Endothelial cell of hepatic sinusoid (primary cell): ENCODE results near the gene GGCX.
"Not testable (repeated sequence)": the region's sequence is repeated elsewhere in the genome, so short reads cannot be mapped to it uniquely, and the experiment has no call there.

ENCODE experiments used
- in situ Hi-C: cut with HindIII; loops from 2 replicates; pipeline ENCODE4 v1.10.0; 2017; ENCODE audit warnings: low sequenced_read_pairs

GGCX gene

DNA sequence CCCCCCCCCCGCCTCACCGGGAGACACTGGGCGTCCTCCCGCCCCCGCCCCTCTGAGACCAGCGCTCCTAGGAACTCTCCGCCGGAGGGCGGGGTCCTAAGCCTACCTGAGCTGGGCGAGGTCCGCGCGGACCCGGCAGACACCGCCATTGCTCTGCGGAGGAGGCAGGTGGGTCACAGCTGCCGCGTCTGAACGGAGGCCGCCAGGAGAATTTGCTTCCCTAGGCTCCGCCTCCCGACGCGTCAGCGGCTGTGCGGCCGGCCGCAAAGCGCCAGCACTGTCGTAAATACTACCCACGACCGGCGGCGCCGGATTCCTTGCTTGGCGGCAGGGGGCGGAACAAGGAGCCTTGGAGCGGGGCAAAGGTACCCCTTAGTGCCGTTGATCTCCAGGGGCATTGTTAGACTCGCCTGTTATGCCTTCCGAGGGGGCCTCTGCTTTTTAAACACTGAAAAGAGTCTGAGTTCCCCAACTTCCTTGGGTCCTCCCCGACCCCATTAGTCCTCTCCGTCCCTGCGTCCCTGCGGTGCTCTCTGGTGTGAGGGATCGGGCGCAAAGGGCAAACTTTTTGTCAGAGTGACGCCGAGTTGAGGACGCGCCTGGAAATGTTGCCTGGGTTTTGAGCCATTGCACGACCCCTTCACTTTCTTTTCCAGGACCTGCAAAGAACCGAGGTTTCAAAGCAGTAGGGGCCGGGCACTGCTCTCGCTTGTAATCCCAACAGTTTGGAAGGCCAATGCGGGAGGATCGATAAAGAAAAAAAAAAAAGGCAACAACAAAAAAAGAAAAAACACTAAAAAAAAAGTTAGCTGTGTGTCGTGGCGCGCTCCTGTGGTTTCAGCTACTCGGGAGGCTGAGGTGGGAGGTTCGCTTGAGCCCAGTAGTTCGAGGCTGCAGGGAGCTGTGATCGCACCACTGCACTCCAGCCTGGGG is at the start of gene GGCX:
TSS of gene GGCX (minus strand) at position 214 of the 933 bp plus-strand sequence. CDS start at position 149, 65 bp downstream.
- in situ Hi-C loops, result no loop called here

DNA sequence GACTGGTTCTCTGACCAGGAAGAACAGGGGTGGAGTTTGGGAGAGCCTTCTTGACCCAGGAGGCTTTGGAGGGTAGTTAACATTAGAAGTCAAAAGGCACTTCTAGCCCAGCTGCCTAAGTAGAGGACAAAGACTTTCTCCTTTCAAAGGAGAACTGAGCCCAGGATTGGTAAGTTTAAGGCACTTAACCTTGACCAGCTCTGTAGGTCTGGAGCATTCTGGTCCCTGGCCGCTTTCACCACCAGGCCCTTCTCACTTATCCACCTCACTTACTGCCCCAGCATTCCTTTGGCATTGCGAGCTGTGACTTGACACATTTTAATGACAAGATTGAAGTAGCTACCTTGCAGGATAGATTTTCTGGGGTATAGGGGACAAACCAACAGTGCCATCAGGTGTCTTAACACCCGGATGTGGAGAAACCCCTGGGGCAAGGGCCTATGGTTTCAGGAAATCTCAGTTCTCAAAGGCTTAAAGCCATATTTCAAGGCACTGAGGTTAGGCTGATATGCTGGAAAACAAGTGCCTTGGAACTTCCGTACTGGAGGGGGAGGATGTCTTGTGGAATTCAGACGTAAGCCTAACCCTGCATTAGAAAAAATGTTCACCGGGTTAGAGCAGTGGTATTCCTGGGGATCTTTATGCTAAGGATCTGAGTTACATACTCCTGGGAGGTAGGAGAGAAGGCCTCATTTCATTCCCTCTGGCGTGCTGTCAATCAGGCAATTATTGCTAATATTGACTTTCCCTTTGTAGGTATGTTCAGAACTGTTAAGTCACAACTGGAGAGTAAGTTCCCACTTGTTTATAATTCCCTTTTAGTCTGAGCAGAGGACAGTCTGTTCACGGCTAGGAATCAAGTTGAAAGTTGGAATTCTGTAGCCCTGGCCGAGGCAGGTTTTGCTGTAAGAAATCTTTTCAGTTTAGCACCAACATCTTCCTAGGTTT is 46.2 kb upstream of the GGCX start:
- in situ Hi-C loops, result no loop called here

DNA sequence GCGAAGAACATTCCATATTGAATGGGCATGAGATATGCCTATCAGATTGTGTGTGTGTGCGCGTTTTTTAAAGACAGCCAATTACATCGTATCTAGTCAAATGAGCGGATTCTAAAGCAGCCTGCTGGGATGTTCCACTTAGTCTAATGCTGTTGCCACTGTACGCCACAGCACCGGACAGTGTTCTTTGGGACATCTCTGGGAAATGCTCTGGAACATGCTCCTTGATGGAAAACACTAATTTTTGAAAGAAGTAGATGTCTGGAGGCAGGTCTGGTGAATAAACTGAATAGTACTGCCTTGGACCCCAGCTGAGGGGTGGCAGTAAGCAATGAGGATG is 44.8 kb upstream of the GGCX start:
- in situ Hi-C loops, result no loop called here

DNA sequence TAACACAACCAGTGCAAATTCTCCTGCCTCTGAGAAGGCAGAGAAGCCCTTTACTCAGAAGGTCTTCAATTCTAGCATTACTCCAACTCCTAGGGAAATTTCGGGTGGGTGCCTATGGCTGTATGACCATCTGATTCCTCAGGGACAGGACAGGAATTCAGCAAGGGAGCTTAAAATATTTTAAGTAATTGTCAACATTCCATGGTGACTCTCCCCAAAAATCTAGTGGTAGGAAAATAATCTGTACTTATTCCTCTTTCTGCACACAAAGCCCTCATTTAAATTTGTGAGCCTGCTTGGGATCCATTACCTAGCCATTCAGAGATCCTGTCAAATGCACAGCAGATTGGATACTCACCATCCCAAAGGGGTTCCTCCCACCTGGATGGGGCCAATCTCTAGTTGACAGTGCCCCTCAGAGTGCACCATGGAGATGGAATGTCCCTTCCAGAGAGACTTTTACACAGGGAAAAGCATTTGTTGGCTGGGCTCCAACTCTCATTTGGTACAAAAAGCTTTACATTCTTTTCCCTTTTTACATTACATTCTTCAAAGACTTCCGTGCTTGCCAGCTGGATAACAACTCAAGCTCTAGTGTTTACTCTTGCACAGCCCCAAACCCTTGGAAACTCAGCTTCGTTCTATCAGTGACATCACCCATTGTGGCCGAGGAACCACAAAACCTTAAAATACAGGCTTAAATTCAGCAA is 44.3 kb upstream of the GGCX start:
- in situ Hi-C loops, result no loop called here

DNA sequence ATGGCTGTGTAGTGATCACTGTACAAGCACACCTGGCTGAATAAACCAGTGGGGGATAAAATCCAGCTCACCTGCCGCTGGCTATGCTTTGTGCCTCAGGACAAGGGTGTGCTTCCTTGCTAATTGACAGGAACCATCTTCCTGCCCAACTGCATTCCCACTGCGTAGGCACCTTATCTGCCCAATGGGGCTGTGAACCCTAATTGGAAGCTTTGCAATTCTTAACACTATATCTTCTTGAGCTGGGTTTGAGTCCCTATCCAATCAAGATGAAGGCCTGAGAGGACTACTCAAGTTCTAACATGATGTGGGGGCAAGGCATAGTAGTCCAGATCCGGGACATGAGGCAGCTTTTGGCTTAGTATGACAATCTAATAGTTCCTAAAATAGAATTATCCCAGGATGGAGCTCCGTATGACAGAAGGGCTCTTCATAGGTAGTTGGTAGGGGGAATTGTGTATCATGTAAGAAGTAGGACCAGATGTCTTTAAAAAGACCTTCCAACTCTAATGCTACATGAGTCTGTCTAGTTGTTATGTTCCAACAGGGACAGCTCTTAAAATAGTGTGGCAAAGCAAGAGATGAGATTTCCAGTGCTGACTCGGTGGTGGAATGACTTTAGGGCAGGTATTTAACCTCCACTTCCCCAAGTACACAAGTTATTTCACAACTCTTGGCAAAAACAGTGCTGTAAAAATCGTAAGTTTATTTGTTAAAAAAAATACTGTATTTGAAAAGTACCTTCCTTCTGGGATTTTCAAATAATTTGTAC is 43.5 kb upstream of the GGCX start:
- in situ Hi-C loops, result no loop called here

DNA sequence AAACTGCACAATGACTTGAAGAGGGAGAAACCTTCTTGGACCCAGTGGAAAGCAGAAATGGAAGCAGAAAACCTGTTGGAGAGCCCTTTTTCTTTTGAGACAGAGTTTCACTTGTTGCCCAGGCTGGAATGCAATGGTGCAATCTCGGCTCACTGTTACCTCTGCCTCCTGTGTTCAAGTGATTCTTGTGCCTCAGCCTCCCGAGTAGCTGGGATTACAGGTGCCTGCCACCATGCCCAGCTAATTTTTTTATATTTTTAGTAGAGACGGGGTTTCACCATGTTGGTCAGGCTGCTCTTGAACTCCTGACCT is 42.8 kb upstream of the GGCX start:
- in situ Hi-C loops, result not testable (repeated sequence)

DNA sequence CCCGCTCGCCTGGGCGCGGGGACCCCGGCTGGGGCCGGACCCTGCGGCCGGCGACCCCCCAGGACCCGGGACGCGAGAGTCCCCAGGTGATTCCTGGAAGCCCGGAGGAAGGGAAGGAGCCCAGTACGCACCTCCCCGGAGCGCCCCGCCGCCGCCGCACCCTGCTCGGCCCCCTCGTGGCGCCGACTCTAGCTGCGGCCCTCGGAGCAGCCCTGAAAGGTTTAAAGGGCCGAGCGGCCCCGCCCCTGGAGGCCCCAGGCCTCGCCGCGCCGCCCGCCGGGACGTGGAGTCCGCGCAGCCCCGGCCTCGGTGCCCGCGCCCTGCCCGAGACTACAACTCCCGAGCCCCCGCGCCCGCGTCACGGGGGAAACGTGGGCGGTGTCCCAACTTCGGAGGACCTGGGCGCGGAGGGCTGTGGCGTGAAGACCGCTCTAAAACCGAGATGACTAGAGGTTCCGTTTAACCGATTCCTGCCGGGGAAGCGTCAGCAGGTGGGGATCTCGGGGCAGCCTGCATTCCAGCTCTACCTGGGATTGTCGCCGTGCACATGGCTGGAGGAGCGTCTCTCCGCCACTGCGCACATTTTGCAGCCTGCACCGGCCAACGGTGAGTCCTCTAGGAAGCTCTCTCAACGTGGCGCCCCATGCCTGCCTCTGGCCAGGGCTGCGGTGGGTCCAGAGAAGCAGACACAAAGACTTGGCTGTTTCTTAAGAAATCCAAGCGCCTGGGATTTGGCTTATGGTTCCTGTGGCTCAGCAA is 41.4 kb upstream of the GGCX start, which contains the start of gene TMEM150A:
TSS of gene TMEM150A (minus strand) at position 223 of the 759 bp plus-strand sequence. CDS start 750 bp downstream, outside the sequence.
- in situ Hi-C loops, result no loop called here

DNA sequence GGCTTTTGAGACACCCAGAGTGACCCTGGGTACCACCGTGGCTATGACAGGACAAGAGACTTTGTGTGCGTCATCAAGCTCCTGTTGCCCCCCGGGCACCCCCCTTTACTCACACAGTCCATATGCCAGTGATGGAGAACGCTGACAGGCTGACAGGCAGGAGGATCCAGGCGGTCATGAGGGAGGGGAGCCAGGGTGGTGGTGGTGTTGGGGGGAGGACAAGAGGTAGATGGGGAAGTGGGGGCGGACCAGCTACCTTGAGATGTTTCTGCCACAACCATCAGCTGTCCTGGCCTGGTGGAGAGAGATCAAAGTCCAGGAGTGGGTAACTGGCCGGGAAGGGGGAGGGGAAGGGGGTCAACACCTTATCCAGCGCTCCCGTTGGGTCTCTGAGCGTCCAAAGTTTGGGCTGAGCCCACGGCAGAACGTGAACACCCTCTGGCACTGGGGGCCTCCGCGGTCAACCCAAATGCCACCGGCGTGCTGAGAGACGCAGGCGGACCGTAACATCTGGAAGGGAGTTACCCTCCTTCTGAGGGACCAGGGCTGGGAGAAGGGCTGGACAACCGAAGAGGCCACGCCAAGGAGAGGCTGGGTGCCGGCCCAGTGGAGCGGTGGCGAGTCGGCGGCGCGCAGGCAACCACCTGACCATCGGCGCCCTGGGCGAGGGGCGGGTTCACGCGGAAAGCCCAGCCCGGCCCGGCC is 40.6 kb upstream of the GGCX start:
- in situ Hi-C loops, result no loop called here

DNA sequence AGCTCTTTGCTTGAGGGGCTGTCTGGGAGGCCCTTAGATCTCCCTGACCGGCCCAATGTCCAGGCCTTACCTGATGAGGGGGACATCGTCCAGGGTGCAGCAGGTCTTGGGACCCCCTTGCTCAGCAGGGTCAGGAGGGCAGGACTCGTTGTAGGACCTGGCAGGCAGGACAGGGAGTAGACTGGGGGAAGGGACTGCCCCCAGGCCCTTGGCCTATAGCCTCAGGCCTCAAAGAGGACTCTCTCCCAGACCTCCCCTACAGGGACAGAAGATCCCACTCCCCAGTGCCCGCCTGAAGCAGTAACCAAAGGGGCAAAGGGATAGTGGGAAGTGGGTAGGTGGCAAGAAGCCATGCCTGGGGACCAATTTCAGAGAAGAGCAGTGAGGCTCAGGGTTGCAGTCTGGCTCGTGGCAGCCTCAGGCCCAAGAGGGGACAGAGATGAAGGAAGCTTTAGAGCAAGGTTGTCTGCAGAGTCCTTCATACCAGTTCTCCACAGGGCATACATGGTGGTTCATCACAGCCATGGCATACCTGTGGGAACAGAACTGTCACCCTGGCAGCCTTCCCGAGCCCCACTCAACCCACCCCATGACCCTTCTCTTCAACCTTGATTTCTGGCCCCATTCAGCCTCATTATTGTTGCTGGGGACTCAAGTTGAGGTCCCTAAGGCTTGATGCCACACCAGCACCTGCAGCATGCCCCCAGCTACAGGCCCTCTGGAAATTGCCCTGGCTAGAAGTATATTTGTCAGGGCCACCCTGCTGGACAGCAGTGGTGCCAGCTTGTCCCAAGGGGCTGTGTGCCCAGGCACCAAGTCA is 39.9 kb upstream of the GGCX start:
- in situ Hi-C loops, result no loop called here

DNA sequence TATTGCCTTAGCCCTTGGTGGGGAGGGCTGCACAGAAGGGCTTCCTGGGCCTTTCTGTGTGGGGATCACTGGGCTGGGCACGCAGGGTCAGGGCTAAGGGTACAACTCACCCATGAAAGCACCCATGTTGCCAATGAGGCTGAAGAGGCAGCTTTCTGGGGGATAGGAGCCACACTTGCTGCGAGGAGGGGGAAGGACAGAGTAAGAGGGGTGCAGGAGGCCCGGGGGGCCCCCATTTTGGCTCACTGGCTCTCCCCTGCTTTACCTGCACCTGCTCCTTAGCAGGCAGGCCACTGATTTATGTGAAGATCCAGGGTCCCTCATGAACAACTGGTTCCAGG is 38.9 kb upstream of the GGCX start:
- in situ Hi-C loops, result no loop called here

DNA sequence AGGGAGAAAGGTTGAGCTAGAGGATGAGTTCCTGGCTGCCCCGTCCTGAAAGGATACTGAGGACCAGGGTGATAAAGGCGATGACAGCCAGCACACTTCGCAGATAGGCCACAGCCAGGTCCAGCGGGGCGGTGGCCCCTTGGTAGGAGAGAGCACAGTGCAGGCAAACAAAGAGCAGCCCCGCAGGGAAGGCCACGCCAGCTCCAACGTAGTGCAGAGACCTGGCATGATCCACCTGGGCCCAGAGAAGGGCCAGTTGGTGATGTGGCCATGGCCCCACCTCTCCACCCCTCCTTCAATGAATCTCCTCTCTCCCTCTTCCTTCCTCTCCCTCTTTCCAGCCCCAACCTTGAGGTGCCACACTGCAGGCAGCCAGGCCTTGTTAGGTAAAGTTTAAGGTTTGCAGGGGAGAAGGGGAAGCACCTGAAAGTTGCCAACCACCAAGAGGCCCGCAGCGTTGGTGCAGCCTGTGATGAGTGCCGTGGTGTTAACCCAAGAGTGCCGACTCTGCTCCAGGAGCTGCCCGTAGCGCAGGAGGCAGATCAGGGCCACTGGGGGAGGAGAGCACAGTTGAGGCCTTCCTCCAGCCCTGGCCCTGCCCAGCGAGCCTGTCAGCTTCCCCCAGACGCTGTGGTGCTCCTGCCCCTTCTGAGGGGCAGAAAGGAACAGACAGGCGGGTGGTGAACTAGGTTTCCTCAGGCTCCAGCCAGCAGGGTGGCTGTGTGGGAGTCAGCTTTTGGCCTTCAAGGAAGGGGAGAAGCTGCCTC is 38.4 kb upstream of the GGCX start:
- in situ Hi-C loops, result no loop called here

DNA sequence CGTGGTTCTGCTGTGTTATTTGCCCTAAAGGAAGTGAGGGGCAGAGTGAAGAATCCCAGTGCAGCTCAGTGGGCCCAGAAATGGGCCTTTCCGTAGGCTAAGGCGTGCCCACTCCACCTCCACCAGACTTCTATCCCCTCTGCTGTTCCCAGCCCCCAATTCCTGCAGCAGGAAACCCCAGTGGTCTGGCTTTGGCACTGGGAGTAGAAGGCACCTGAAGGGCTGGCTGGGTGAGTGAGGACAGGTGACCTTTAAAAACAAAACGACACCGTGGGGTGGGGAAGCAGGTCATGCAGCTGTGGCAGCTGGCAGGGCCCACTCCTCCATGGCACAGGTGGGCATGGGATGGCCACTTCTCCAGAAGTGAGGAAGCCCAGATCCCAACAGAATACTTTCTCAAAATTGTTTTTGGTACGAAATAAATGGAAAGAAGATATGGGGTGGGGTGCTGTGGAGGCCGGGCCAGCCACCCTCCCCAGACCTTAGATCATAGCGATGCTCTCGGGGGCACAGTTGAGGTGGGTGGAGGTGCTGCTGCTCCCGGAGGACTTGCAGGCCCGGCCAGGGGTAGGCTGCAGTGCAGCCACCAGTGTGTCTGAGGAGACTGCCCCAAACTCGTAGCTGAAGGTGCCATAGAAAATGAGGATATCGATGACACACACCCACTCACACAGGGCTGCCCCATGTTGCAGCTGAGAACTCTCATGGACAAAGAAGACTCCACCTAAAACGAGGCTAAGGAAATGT is 37.5 kb upstream of the GGCX start:
- in situ Hi-C loops, result no loop called here

DNA sequence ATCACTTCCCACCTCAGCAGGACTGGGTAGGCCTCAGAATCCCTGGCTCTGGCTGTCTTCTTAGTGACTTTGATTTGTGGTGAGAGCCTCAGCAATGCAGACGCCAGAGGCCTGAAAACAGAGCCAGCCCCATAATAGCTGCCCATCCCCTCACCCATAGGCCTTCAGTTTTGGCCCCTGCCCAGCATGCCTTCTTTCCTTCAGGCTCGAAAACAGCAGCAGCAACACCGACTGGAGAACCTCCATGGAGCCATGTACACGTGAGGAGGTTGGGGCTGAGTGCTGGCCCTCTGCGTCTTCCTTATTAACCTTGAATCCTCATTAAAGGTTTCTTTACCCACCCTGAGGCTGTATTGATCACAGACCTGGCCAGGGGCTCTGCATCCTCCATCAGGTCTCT is 35.9 kb upstream of the GGCX start:
- in situ Hi-C loops, result no loop called here

DNA sequence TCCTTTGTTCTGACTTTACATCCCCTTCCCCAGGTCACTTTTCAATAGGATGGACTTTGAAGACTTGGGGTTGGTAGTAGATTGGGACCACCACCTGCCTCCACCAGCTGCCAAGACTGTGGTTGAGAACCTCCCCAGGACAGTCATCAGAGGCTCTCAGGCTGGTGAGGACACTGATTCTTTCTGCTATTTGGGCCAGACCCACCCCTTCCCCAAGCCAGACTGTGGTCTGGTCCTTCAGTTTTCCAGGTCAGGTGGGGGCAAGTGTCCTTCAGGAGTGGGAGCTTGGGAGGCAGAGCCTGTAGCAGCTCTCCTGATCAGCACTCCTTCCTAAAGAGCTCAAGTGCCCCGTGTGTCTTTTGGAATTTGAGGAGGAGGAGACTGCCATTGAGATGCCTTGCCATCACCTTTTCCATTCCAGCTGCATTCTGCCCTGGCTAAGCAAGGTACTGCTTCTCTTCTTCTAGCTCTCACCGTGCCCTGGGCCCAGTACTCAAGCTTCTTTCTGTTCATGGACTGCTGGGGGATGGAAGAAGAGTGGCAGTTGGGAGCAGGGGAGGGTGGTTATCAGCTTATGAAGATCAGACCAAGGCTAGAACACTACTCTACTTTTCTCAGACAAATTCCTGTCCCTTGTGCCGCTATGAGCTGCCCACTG is 35.3 kb upstream of the GGCX start:
- in situ Hi-C loops, result no loop called here

DNA sequence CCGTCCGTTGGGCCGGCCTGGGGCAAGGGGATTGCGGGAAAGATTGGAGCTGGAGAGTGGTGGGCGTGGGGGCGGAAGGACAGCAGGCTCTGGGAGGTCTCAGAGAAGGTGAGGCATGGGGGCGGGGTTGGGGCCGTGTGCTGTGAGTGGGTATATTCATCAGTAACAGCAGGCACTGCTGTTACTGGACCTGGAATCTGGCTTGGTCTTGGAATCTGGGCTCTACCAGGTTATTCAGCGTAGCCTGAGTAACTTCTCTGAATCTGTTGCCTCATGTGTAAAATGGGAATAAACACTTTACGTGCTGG is 34.7 kb upstream of the GGCX start:
- in situ Hi-C loops, result no loop called here

DNA sequence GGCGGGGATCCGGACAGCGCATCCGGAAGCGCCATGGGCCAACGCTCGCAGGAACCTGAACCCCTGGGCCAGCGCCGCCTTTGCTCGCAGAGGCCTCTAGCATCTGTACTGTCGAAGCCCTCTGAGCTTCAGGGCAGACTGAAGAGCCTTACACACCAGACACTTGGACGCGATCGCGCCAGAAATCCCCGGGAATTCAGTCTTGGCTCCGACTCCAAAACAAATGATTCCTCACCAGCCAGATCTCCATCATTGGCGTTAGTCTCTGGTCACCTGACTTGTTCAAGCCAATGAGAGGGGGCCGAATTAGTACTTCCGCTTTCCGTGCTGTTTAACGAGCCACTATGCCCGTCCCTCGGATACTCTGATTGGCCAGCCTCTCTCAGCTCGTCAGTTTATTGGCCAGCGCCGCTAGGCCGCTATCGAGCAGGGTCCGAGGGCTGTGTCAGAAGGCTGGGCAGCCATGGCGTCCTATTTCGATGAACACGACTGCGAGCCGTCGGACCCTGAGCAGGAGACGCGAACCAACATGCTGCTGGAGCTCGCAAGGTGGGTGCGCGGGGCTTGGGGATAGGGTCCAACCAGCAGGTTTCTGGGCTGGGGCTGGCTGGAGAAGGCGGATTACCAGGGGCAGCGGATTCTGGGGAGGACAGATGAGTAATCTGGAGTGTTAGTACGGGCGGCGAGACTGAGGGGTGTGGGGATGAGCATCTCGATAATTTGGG is 34.2 kb upstream of the GGCX start, which contains the start of gene RNF181:
TSS of gene RNF181 (plus strand) at position 445 of the 725 bp plus-strand sequence. CDS start at position 464, 19 bp downstream.
- in situ Hi-C loops, result no loop called here
